ENCODE measurements around the gene DIP2C. TPM values are rescaled to one million over a fixed set of nuclear protein-coding genes. Genes with fewer than 3 reads are reported as not detected.
"Not testable (repeated sequence)": the region's sequence is repeated elsewhere in the genome, so short reads cannot be mapped to it uniquely, and the experiment has no call there.

The DIP2C gene
- total RNA-seq, 1 donor from 2014 or later = 11.4 TPM

DNA sequence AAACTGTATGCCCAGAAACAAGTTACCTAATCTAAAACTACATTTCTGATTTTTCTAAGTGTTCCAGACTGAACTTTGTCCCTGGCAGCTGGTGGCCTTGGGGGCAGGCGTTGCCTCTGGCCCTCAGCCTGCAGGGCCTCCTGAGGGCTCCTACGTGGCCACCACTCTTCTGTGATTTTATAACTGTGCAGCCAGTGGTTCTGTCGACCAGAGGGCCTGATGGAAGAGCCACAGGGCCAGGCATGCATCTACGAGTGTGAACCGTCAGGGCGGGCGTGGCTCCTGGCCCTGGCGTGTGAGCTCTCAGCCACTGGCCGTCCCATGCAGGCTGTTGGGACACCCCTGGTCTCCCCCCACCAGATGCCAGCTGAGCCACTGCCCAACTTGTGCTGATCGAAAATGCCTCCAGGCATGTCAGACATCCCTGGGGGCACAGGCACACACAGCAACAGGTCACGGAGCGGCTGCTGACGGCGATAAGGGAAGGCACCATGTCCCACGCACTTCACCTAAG is 380.8 kb downstream of the DIP2C start:
- TF ChIP-seq, protein P1, sequence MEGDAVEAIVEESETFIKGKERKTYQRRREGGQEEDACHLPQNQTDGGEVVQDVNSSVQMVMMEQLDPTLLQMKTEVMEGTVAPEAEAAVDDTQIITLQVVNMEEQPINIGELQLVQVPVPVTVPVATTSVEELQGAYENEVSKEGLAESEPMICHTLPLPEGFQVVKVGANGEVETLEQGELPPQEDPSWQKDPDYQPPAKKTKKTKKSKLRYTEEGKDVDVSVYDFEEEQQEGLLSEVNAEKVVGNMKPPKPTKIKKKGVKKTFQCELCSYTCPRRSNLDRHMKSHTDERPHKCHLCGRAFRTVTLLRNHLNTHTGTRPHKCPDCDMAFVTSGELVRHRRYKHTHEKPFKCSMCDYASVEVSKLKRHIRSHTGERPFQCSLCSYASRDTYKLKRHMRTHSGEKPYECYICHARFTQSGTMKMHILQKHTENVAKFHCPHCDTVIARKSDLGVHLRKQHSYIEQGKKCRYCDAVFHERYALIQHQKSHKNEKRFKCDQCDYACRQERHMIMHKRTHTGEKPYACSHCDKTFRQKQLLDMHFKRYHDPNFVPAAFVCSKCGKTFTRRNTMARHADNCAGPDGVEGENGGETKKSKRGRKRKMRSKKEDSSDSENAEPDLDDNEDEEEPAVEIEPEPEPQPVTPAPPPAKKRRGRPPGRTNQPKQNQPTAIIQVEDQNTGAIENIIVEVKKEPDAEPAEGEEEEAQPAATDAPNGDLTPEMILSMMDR (conservative IDR thresholded peaks at IDR 0.05; ENCODE audit: low read depth, low read length) = no peak
- no peak overlapping the region for H3K4me3 ChIP-seq (ENCODE audit: low read depth, low read length)
- DNase-seq (ENCODE audit: low read depth) = no peak

DNA sequence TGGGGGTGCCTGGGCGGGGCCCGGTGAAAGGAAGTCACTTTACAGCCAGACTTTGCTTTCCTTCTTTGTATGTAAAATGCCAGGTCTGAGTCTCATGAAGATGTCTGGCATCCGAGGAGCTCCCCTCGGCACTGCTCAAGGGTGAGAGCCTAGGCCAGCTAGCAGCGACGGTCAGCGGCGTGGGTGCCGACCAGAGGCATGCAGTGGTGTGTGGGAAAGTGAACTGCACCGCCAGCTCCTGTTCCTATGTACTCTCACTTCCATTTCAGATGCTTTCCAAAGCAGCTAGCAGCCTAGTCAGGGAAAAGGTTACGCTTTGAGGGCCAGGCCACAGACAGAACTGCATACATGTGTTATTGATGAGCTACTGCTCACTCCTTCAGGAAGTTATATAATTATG is 381.4 kb downstream of the DIP2C start:
- no peak for DNase-seq (ENCODE audit: low read depth)
- TF ChIP-seq, protein P1 (conservative IDR thresholded peaks at IDR 0.05; ENCODE audit: low read depth, low read length) = no peak
- H3K4me3 ChIP-seq (ENCODE audit: low read depth, low read length) = no peak overlapping the region

GRCh38 chr10:307659-308058 is 381.8 kb downstream of the DIP2C start:
- DNase-seq (ENCODE audit: low read depth) = no peak
- TF ChIP-seq, protein P1 (conservative IDR thresholded peaks at IDR 0.05; ENCODE audit: low read depth, low read length) = no peak

GRCh38 chr10:306675-307185 is 382.7 kb downstream of the DIP2C start:
- TF ChIP-seq, protein P1 (conservative IDR thresholded peaks at IDR 0.05; ENCODE audit: low read depth, low read length) = no peak
- no peak for DNase-seq (ENCODE audit: low read depth)
- H3K4me3 ChIP-seq (ENCODE audit: low read depth, low read length) = no peak overlapping the region

More at GRCh38 chr10:307659-308058, 381.8 kb downstream of the DIP2C start:
- no peak overlapping the region for H3K4me3 ChIP-seq (ENCODE audit: low read depth, low read length)

DNA sequence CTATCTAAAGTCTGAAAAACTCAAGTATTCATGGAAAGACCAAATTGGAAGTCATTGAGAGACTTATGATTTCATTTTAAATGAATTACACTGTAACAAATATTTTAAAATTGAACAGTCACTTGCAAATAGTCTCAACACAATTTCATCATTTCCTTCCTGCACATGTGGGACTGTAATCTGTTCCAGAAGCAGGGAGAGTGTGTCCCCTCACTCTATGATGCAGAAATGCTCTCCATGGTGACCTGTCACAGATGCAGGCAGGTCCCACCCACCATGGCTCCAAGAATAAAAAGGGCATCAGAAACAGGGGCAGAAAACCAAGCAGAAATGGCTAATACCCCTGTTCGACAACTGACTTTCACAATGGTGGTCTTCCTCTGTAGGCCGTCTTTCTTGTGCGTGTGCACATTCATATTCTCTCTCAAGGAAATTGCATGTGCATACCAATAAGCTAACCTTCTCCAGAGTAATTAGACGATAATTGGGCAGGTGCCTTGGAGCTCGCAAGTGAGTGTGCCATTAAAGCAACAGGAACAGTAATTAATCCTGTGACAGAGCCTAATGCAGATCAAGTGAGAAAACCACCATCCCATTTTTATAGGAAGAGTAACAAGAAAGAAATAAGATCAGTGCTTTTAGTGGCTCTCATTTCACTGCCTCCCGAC is 383.3 kb downstream of the DIP2C start:
- no peak overlapping the region for H3K4me3 ChIP-seq (ENCODE audit: low read depth, low read length)
- TF ChIP-seq, protein P1 (conservative IDR thresholded peaks at IDR 0.05; ENCODE audit: low read depth, low read length) = no peak
- no peak for DNase-seq (ENCODE audit: low read depth)

DNA sequence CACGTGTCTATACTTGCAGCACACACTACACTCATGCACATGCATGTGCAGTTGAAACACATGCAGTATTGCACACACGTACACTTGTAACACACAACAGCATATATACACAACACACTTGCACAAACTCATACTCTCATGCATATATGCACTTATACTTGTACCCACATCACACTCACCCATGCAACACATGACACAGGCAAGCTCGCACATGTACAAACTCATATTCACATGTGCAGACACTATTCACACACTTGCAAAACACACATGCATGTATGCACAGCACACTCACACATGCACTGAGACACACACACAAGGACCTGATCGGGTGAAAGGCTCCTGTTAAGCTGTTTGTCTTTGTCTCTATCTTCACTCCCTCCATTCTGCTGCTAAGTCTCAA is 384.4 kb downstream of the DIP2C start:
- DNase-seq (ENCODE audit: low read depth) = no peak
- TF ChIP-seq, protein P1 (conservative IDR thresholded peaks at IDR 0.05; ENCODE audit: low read depth, low read length) = no peak
- no peak overlapping the region for H3K4me3 ChIP-seq (ENCODE audit: low read depth, low read length)

- TF ChIP-seq, protein P1 (conservative IDR thresholded peaks at IDR 0.05; ENCODE audit: low read depth, low read length) = no peak
- H3K4me3 ChIP-seq (ENCODE audit: low read depth, low read length) = no peak overlapping the region
- no peak for DNase-seq (ENCODE audit: low read depth)
Measured at GRCh38 chr10:301536-301935, 387.9 kb downstream of the DIP2C start.

DNA sequence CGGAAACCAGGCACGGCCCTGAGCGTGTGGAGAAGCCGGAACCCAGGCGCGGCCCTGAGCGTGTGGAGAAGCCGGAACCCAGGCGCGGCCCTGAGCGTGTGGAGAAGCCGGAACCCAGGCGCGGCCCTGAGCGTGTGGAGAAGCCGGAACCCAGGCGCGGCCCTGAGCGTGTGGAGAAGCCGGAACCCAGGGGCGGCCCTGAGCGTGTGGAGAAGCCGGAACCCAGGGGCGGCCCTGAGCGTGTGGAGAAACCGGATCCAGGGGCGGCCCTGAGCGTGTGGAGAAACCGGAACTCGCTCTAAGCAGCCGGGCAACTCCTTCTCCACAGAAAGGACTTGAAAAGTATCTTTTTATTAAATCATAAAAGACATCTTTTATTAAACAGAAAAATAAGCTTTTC is 388.9 kb downstream of the DIP2C start:
- DNase-seq (ENCODE audit: low read depth); H3K4me3 ChIP-seq (ENCODE audit: low read depth, low read length): not testable (repeated sequence)
